Fibroblast of mammary gland (primary cell): Measurements from ENCODE around the gene SMPD3.

Source experiments
- DNase-seq: peaks from one replicate; pipeline ENCODE4 v3.0.0-alpha.2; 2010; ENCODE audit warnings: low read depth
- H3K4me3 ChIP-seq: 2 replicates; pipeline ENCODE4 v1.5.1; 2011; ENCODE audit warnings: low read depth, mild to moderate bottlenecking, low read length, moderate library complexity; ENCODE audit not compliant: control insufficient read depth
- TF ChIP-seq, protein P1 (sequence below): conservative IDR thresholded peaks from 2 replicates; pipeline ENCODE4 v1.5.1; 2011; ENCODE audit warnings: low read depth, low read length, inconsistent platforms; ENCODE audit not compliant: control insufficient read depth, insufficient read depth

SMPD3 gene

DNA sequence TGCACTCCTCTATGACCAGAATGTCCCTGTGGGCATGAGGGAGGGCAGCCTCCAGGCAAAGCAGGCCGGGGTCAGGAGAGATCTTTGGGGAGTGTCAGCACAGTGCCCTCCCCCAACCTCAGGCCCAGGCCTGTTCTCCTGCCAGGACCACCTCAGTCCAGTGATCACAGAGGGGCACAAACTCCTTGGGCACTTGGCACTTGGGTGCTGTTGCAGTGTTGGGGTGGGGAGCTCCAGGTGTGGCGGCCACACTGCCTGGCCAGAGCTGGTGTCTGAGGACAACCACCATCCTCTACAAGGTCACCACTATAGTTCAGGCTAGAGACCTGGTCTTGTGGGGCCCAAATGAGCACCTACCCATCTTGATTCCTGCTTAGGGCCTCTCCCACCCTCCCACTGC lies 37.2 kb downstream of the SMPD3 start:
- TF ChIP-seq, protein P1, sequence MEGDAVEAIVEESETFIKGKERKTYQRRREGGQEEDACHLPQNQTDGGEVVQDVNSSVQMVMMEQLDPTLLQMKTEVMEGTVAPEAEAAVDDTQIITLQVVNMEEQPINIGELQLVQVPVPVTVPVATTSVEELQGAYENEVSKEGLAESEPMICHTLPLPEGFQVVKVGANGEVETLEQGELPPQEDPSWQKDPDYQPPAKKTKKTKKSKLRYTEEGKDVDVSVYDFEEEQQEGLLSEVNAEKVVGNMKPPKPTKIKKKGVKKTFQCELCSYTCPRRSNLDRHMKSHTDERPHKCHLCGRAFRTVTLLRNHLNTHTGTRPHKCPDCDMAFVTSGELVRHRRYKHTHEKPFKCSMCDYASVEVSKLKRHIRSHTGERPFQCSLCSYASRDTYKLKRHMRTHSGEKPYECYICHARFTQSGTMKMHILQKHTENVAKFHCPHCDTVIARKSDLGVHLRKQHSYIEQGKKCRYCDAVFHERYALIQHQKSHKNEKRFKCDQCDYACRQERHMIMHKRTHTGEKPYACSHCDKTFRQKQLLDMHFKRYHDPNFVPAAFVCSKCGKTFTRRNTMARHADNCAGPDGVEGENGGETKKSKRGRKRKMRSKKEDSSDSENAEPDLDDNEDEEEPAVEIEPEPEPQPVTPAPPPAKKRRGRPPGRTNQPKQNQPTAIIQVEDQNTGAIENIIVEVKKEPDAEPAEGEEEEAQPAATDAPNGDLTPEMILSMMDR, result no peak
- no peak overlapping the region for H3K4me3 ChIP-seq
- DNase-seq, result no peak

DNA sequence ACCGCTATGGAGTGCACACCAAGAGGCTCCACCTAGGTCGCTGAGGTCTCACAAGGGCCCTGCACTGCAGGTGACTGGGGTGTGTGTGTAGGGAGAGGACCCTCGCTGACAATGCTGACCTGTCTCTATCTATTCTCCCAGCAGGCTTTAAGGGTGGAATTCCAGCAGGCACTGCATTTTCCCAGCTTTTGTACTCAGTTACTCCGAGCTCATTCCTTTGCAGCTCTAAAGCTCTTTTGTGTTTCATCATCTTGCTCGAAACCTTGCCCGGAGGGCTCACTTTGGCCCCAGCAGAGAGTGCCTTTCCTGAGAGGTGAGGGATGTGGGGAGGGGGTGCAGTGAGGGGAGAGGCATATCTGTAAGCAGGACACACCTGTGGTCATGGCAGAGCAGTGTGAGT lies 39.3 kb downstream of the SMPD3 start:
- TF ChIP-seq, protein P1, result no peak
- DNase-seq, result no peak

DNA sequence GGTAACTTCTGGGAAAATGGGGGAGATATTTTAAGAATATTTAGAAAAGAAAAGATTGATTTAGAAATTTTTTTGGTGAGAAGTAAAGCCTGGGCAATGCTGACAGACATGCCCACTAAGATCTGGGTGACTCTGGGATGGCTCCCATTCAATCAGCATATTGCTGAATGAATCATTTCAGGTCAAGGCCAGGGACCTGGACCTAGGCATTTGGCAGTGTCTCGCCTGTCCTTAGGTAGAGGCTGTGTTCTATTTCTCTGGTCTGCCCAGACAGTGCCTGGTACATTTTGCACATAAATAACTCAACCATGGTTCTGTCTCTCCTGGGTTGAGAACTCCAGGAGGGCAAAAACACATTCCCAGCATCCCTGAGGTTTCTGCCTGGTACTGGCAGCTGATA lies 39.9 kb downstream of the SMPD3 start:
- TF ChIP-seq, protein P1, result no peak
- H3K4me3 ChIP-seq, result no peak overlapping the region
- no peak for DNase-seq

More for the DNA sequence above, 39.3 kb downstream of the SMPD3 start:
- no peak overlapping the region for H3K4me3 ChIP-seq

DNA sequence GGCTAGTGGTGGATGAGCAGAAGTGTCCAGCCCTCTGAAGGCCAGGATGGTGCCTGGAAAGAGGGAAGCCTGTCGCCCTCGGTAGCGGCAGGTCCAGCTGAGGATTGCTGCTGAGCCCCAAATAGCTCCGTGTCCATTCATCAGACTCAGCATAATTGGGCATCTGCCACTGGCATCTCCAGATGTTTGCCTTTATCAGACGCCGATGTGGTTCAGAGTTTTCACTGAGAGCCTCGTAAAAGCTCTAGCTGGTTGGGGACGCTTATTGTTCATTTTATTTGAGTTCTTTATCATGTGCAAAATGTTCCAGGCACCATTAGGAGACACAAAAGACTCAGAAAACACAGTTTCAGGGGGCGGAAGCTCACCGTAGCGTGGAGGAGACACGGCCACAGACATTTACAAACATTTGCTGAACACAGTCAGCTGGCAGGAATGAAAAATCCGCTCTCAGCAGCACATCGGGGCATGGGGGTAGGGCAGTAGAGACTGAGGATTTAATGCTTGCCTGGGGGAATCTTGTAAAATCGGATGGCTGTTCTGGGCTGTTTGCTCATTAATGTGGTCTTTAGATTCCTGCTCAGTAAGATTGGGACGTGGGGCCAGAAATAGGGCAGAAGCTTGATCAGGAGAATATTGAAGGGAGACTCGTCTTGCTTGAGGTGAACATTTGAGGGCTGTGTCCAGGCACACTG lies 41.7 kb downstream of the SMPD3 start:
- DNase-seq, result no peak
- no peak overlapping the region for H3K4me3 ChIP-seq
- TF ChIP-seq, protein P1, result no peak

DNA sequence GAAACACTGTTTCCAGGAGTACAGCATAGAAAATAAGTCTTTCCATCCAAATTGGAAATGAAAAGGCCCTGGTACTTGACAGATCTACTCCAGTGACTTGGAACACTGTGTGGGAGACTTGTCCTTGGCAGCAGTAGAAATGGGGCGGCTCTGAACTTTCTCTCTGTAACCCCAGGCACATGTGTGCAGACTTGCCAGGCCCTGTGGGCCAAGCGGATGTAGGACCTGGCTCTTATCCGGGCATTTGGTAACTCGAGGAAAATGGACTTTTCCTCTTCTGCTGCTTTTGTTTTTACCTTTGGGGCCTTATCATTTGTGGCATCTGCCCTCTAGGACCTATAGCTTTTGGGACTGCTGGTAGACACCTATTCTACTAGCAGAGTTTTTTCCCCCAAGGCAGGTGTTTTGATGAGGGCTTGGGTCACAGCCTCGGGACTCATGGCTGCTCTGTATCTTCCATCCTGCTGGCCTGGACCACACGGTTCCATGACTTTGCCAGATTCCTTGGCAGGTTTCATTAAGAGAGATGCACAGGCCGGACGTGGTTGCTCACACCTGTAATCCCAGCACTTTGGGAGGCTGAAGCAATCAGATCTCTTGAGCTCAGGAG lies 43.5 kb downstream of the SMPD3 start:
- DNase-seq, result no peak
- no peak overlapping the region for H3K4me3 ChIP-seq
- TF ChIP-seq, protein P1, result no peak

DNA sequence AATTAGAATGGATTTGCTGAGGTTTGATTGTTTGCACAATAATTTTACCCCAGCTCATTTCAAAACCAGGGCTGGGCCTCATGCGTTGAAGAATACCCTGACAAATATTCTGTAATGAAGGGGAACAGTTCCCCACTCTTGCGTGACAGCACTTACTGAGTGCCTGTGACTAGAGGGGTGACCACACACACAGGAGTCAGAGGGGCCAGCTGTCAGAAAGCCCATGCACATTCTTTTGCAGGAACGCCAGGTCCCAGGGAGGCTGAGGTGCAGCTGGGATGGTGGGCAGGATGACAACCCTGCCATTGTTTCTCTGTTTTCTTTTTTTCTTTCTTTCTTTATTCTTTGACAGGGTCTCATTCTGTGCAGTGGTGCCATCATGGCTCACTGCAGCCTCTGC lies 44.6 kb downstream of the SMPD3 start:
- TF ChIP-seq, protein P1, result no peak
- H3K4me3 ChIP-seq, result no peak overlapping the region
- no peak for DNase-seq
